ENCODE data around the gene CFAP141.
"Not testable (repeated sequence)": the region's sequence is repeated elsewhere in the genome, so short reads cannot be mapped to it uniquely, and the experiment has no call there.

Gene CFAP141

GRCh38 chr1:154207262-154207661 lies 1.1 kb upstream of the CFAP141 start:
- TF ChIP-seq MAX (IDR thresholded peaks at IDR 0.05; ENCODE audit: low read depth, low read length) (no peak), CTCF (IDR thresholded peaks at IDR 0.05; ENCODE audit: low read depth, low read length) (no peak), MYC (IDR thresholded peaks at IDR 0.05; ENCODE audit: low read depth, low read length) (no peak), POLR2A (IDR thresholded peaks at IDR 0.05; ENCODE audit: extremely low read depth, insufficient read length) (no peak)
- H3K4me3 ChIP-seq (ENCODE audit: low read depth, low read length) = no peak overlapping the region
- DNase-seq (ENCODE audit: low read depth) = no peak

DNA sequence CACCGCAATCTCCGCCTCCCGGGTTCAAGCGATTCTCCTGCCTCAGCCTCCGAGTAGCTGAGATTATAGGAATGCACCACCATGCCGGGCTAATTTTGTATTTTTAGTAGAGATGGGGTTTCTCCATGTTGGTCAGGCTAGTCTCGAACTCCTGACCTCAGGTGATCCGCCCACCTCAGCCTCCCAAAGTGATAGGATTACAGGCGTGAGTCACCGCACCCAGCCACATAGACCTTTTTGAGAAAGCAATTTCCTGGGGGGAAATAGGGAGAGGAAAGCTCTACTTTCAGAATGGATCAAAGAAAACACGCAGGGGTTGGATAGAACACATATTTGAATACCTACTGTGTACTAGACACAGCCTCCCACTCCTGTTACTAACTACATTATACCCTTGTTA lies 355 bp downstream of the CFAP141 start:
- not testable (repeated sequence) for DNase-seq (ENCODE audit: low read depth); H3K4me3 ChIP-seq (ENCODE audit: low read depth, low read length)

GRCh38 chr1:154199563-154199879 lies 6.6 kb downstream of the CFAP141 start:
- DNase-seq (ENCODE audit: low read depth) = no peak
- TF ChIP-seq POLR2A (IDR thresholded peaks at IDR 0.05; ENCODE audit: extremely low read depth, insufficient read length) (no peak), CTCF (IDR thresholded peaks at IDR 0.05; ENCODE audit: low read depth, low read length) (peak; percentile 7), MYC (IDR thresholded peaks at IDR 0.05; ENCODE audit: low read depth, low read length) (no peak)
- no peak overlapping the region for H3K4me3 ChIP-seq (ENCODE audit: low read depth, low read length)

- TF ChIP-seq MAX (IDR thresholded peaks at IDR 0.05; ENCODE audit: low read depth, low read length) = no peak
- TF ChIP-seq CTCF (IDR thresholded peaks at IDR 0.05; ENCODE audit: low read depth, low read length) = peak; percentile 34
- DNase-seq (ENCODE audit: low read depth) = peak; percentile 71
- H3K4me3 ChIP-seq (ENCODE audit: low read depth, low read length) = no peak overlapping the region
These were observed 7.2 kb downstream of the CFAP141 start for GRCh38 chr1:154198756-154199562.

DNA sequence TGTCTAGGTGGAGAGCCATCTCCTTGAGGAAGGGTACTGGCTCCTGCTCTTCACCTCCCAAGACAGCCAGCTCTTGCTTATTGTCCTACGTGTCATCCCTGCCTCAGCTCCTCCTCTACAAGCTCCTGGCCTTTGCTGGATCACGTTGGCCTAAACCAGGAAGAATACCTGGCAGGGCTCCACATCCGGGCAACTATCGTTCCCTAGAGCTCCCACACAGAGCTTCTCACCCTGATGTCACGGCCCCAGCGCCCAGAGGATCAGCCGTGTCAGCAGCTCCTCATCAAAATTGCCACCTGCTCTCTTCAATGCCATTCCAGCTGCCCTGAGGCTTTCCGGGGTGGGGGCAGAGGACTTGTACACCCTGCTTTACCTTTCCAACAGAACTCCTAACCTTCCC lies 12.3 kb downstream of the CFAP141 start:
- no peak for DNase-seq (ENCODE audit: low read depth)
- no peak for TF ChIP-seq MYC (IDR thresholded peaks at IDR 0.05; ENCODE audit: low read depth, low read length)
- no peak for TF ChIP-seq MAX (IDR thresholded peaks at IDR 0.05; ENCODE audit: low read depth, low read length)
- no peak for TF ChIP-seq POLR2A (IDR thresholded peaks at IDR 0.05; ENCODE audit: extremely low read depth, insufficient read length)
- no peak for TF ChIP-seq CTCF (IDR thresholded peaks at IDR 0.05; ENCODE audit: low read depth, low read length)
- no peak overlapping the region for H3K4me3 ChIP-seq (ENCODE audit: low read depth, low read length)

DNA sequence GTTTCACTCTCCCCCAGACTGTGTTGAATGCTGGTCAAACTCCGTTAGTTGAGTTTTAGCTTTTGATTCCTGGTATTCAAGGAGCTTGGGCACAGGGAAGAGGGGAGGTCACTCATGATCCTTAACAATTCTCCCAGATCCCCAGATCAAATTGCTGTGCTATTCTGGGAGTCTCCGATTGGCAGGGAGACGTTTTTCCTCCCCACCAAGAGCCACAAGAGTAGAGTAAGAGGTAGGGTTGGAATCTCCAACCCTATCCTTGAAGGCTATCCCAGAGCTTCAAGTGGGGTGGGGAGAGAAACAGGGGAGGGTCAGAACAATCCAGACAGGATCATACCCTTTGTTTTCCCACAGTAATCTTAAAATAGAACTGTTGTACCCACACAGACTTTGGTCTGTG lies 13.7 kb downstream of the CFAP141 start:
- TF ChIP-seq POLR2A (IDR thresholded peaks at IDR 0.05; ENCODE audit: extremely low read depth, insufficient read length) (no peak), MAX (IDR thresholded peaks at IDR 0.05; ENCODE audit: low read depth, low read length) (no peak), MYC (IDR thresholded peaks at IDR 0.05; ENCODE audit: low read depth, low read length) (no peak), CTCF (IDR thresholded peaks at IDR 0.05; ENCODE audit: low read depth, low read length) (no peak)
- no peak for DNase-seq (ENCODE audit: low read depth)
- H3K4me3 ChIP-seq (ENCODE audit: low read depth, low read length) = no peak overlapping the region

All from NB4 (cell line).